Neural progenitor cell (in vitro differentiated cells): ENCODE data around the gene SYNM.

ENCODE experiments used
- EZH2phosphoT487 ChIP-seq: fragments of 200-600 bp; sonication (generic); IDR thresholded peaks from 2 replicates; pipeline ENCODE4 v1.6.1; 2017; ENCODE audit warnings: antibody characterized with exemption
- TF ChIP-seq, protein P1 (sequence below): fragments of 200-600 bp; sonication (generic); IDR thresholded peaks from 2 replicates; pipeline ENCODE4 v1.5.1; 2017; ENCODE audit warnings: antibody characterized with exemption, mild to moderate bottlenecking

DNA sequence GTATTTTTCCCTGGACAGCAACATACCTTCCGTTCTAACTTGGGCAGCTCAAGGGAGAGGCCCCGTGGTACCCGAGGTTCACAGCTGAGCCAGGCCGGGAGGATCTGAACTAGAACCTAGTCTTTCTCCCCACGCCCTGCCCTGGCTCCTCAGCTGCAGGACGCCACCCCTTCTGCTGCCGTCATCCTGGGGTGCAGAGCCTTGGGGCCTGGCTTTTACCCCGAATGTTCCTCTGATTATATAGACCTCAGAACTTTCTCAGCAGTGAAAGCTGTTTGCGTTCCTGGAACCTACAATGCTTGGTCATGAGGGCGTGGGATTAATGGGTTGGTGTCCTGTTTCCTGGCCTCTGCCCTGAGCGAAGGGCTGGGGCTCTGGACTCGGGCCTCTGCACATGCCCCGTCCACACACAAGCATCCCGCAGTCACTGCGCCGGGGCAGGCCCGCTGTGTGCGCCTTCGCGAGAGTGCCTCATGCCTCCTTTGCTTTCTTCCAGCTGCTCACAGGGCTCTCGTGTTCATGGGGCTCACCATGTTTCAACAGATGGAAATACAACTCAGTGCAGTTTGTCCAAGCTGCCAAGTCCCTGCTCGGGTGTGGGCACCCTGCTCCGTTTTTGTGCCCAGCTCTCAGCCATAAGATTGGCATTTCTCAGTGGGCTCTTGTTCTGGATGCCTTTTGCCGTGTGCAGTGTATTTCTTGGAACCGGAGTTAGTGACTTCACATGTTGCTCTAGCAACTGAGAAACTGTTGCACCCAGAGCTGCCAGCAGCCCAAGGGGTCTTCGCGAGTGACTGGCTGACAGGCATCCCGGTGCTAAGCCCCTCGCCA, 20.4 kb downstream of the SYNM start:
- TF ChIP-seq, protein P1, sequence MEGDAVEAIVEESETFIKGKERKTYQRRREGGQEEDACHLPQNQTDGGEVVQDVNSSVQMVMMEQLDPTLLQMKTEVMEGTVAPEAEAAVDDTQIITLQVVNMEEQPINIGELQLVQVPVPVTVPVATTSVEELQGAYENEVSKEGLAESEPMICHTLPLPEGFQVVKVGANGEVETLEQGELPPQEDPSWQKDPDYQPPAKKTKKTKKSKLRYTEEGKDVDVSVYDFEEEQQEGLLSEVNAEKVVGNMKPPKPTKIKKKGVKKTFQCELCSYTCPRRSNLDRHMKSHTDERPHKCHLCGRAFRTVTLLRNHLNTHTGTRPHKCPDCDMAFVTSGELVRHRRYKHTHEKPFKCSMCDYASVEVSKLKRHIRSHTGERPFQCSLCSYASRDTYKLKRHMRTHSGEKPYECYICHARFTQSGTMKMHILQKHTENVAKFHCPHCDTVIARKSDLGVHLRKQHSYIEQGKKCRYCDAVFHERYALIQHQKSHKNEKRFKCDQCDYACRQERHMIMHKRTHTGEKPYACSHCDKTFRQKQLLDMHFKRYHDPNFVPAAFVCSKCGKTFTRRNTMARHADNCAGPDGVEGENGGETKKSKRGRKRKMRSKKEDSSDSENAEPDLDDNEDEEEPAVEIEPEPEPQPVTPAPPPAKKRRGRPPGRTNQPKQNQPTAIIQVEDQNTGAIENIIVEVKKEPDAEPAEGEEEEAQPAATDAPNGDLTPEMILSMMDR = no peak
- TF ChIP-seq EZH2phosphoT487 = no peak
